ENCODE data around the gene SEMA5A.

The SEMA5A gene

GRCh38 chr5:9091896-9092662, 453.8 kb downstream of the SEMA5A start:
- DNase-seq, result no peak

- DNase-seq, result no peak
These were observed 455.4 kb downstream of the SEMA5A start for GRCh38 chr5:9090381-9091026.

DNA sequence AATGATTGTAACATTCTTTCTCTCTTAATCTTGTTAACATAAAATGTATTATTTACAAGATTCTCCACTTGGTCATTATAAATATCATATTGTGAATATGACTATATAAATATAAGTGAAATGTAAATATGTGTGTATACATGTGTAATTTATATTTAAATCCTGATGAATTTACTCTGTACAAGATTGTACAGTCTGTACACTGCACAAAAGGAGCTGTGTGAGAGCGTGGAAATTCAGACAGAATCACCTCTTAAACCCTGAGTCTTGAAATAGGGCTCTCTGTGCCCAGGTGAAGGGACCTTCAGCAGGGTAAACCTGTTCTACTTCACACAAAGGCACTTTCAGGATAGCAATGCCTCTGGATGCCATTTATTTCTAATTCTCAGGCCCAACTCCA, 456.0 kb downstream of the SEMA5A start:
- DNase-seq, result no peak

DNA sequence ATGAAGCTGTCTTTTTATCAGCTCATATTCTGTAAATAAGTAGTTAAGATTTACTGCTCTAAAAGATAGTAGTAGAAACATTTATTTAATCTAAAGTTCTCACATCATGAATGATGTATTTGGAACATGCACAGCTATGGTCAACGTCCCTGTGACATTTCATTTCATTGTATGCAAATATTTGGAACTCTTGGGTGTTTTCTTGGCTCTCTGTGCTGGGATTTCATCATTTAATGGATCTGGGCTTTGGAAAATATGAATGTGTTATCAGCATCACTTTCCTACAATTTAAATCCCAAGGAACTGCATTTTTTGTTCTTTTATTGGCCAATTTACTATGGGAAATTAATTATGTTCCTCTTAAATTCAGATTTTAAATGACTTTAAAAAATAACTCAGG, 462.9 kb downstream of the SEMA5A start:
- no peak for DNase-seq

- no peak for DNase-seq
These were observed 473.2 kb downstream of the SEMA5A start for GRCh38 chr5:9072701-9073100.

DNA sequence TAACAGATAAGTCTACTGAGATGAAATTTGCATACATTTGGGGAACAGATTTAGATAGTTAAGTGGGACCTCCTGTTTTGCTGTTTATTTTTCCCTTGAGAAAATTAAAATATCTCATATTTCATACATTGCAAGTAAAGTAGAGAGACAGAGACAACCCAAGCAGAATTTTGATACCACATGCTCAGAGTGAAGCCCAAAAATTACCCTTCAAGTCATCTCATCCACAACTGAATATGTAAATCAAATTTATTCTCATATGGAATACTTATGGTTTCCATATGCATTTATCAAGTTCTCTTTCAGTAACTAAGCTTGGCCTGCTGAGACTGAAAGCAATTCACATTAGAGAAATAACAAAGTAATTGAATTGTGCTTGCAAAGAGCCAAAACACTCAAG, 474.4 kb downstream of the SEMA5A start:
- no peak for DNase-seq

DNA sequence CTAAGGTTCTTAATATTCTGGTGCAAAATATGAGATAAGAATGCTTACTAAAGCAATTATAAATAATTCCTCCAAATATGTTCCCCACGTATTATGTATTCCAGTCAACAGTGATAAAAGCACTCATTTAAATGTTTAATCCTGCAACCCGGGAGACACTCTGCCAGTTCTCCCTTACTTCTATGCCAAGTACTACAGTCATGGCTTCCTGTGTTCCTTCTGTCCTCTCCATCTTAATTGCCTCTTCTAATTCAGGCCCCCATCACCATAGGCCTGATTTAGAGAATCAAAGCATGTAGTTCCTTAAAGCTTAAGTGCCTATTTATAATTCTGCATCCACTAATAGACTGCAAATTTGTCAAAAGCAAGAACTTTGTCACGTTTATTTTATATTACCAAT, 474.8 kb downstream of the SEMA5A start:
- no peak for DNase-seq

DNA sequence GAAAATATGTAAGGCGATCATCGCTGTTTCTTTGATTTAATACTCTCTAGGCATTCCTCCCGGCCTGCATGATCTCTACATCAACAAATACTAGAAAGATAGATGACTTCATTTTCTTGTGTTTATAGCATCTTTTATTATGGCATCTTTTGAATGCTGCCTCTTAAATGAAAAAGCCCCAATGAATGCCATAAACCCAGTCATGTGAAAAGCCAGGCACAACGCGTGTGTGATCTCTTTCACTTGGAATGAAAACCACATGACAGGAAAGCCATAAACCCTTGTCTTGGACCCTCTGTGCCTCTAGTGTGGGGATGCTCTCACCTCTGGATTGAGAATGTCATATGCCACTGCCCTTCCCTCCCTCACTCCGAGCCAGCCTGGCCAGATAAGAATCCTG, 476.2 kb downstream of the SEMA5A start:
- no peak for DNase-seq

- DNase-seq, result no peak
These were observed 478.7 kb downstream of the SEMA5A start for GRCh38 chr5:9067154-9067553.

GRCh38 chr5:9066349-9066748, 479.5 kb downstream of the SEMA5A start:
- DNase-seq, result no peak

GRCh38 chr5:9063615-9064245, 482.1 kb downstream of the SEMA5A start:
- DNase-seq, result no peak

DNA sequence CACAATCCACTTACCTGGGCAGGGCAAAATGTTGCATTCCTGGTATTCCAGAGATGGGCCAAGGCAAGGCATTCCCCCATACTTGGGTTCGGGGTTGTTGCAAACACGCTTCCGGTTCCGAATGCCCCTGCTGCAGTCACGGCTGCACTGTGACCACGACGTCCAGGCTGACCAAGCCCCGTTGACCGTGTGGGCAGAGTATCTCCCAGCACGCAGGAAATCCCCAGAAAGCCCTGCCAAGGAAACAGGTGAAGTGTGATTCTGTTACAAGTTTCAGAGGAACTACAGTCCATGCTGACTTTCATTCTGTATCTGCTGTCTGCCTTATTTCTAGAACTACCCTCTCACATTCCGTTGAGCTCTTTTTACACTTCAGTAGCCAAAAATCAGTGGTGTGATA, 483.0 kb downstream of the SEMA5A start:
- DNase-seq, result no peak

- no peak for DNase-seq
These were observed 485.8 kb downstream of the SEMA5A start for GRCh38 chr5:9059920-9060691.

DNA sequence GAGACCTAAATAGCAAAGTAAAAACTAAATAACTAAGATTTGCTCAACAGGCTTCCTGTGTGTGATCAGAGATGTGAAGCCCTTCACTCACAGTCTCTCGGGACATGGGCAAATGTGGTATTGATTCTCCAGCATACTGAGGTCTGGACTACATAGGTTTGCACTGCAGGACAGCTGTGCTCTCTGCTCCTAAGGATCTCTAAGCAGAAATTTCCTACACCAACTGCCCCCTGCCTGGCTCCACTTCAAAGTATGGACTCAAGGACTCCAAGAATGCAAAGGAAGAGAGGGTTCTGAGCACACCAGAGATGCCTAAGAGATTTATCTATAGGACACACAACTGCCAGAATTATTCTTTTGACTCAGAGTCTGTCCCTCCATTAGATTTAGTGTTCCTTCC, 487.2 kb downstream of the SEMA5A start:
- DNase-seq, result no peak

DNA sequence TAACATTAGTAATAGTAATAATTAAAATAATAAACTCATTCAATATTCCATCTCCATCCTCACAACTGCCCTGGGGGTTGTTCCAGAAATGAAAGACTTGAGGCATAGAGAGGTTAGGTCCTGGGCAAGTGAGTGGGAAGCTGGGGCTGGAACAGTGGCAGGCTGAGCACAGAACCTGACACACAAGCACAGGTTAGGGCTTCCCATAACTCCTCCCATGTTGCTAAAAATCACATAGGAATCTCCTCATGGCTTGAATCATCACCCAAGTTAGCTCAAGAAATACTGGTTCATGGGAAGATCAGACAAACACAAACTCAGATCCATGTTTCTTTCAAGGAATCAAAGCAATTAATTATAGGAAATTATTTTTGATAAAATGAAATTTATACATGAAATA, 487.7 kb downstream of the SEMA5A start:
- DNase-seq, result no peak

GRCh38 chr5:9057406-9058000, 488.4 kb downstream of the SEMA5A start:
- no peak for DNase-seq

GRCh38 chr5:9056046-9056445, 489.8 kb downstream of the SEMA5A start:
- no peak for DNase-seq

DNA sequence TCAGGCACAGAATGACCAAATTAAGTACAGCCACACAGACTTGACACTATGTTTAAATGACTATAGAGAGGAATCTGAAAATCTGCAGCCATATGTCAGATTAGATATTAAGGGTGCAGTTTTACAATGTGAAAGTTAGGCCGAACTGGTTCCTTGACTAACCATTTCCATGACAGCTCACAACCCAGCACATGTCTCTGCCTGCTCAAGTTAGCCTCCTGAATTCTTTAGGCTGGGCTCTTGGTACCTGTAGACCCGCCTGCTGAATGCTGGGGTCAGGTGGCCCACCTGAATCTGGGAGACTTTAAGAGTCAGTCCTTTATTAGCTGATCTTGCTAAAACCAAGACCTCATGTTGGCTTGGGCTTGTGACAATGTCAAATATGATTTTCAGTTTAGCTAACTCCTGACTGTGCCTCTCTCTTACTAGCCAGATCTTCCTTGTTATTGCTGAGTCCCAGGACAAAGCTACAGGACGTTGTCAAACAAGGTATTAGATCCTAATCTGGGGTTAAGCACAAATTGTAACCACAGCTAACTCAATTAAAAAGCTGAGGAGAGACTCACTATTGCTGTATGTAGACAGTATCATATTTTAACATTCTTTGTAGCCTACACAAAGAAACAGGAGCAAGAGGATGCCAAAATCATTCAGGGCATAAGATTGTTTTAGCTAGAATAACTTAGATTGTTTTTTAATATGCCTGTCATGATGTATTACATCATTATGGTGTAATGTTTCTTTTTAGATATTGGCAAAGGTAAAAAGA, 490.9 kb downstream of the SEMA5A start:
- DNase-seq, result no peak

DNA sequence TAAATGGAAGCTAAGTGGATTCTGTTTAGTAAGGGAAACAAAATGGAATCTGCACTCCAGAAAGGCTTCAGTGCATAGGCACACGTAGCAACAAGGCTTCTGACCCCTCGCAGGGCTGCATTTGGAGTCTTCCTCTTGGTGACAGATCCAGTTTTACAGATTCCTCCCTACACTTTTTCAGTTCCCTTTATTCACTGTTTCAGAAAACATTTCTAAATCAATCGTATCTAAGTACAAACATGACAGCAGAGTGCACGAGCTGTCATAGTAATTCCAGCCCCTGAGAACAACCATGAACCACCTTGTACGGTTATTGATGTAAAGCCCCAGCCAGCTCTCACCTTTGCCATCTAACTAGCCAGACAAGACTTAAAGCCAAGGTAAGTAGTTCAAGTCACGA, 491.6 kb downstream of the SEMA5A start:
- no peak for DNase-seq

- no peak for DNase-seq
These were observed 493.5 kb downstream of the SEMA5A start for GRCh38 chr5:9052421-9052820.

- DNase-seq, result no peak
These were observed 494.1 kb downstream of the SEMA5A start for GRCh38 chr5:9051779-9052178.

- no peak for DNase-seq
These were observed 497.9 kb downstream of the SEMA5A start for GRCh38 chr5:9047932-9048331.
